Mesenchymal stem cell (in vitro differentiated cells and primary cell): ENCODE results near the gene METTL9.

Source experiments
- DNase-seq: peaks from one replicate; pipeline ENCODE4 v3.0.0-alpha.2; 2013
- H2AFZ ChIP-seq: one replicate; pipeline ENCODE4 v1.6.1; 2013; ENCODE audit warnings: low read depth, mild to moderate bottlenecking, control low read depth, inconsistent platforms, low read length, moderate library complexity
- H2AK5ac ChIP-seq: 2 replicates; pipeline ENCODE4 v1.6.1; 2013; ENCODE audit warnings: low read length, moderate library complexity, mild to moderate bottlenecking, inconsistent platforms; ENCODE audit not compliant: severe bottlenecking
- H2BK120ac ChIP-seq: one replicate; pipeline ENCODE4 v1.6.1; 2013; ENCODE audit warnings: low read depth, mild to moderate bottlenecking, inconsistent platforms, low read length, moderate library complexity
- H2BK12ac ChIP-seq, 2 experiments: one replicate each; pipeline ENCODE4 v1.6.1; 2013; ENCODE audit warnings: inconsistent platforms in 2 of 2, low read length in 2 of 2, mild to moderate bottlenecking in 2 of 2, moderate library complexity in 2 of 2, control low read depth in 1 of 2
- H2BK15ac ChIP-seq: one replicate; pipeline ENCODE4 v1.6.1; 2013; ENCODE audit warnings: mild to moderate bottlenecking, low read depth, inconsistent platforms; ENCODE audit not compliant: poor library complexity, severe bottlenecking
- H2BK5ac ChIP-seq: 2 replicates; pipeline ENCODE4 v1.6.1; 2013; ENCODE audit warnings: low read depth, mild to moderate bottlenecking, low read length, control low read depth, inconsistent platforms; ENCODE audit not compliant: poor library complexity, severe bottlenecking
- H3K14ac ChIP-seq, 2 experiments: one replicate each; pipeline ENCODE4 v1.6.1; 2013; ENCODE audit warnings: inconsistent platforms in 2 of 2, low read length in 2 of 2, control low read depth in 1 of 2, mild to moderate bottlenecking in 1 of 2, moderate library complexity in 1 of 2
- H3K18ac ChIP-seq, 2 experiments: one replicate each; pipeline ENCODE4 v1.6.1; 2013; ENCODE audit warnings: inconsistent platforms in 2 of 2, low read length in 2 of 2, control low read depth in 1 of 2, low read depth in 1 of 2, mild to moderate bottlenecking in 1 of 2
- H3K23ac ChIP-seq, 2 experiments: one replicate each; pipeline ENCODE4 v1.6.1; 2013; ENCODE audit warnings: inconsistent platforms in 2 of 2, low read length in 2 of 2, mild to moderate bottlenecking in 2 of 2, moderate library complexity in 2 of 2, control low read depth in 1 of 2
- H3K27ac ChIP-seq: 2 replicates; pipeline ENCODE4 v1.5.1; 2013; ENCODE audit warnings: mild to moderate bottlenecking, moderate library complexity, low read length, control low read depth, inconsistent platforms; ENCODE audit not compliant: poor library complexity, severe bottlenecking
- H3K27me3 ChIP-seq, 2 experiments: 2 replicates each; pipeline versions ENCODE4 v1.6.1 to v1.7.0; 2013; ENCODE audit warnings: low read length in 2 of 2, mild to moderate bottlenecking in 2 of 2, moderate library complexity in 2 of 2, control low read depth in 1 of 2, inconsistent platforms in 1 of 2; ENCODE audit not compliant: control insufficient read depth in 1 of 2, insufficient read depth in 1 of 2
- H3K36me3 ChIP-seq, 2 experiments: 2 replicates each; pipeline versions ENCODE4 v1.6.1 to v1.7.0; 2013; ENCODE audit warnings: low read length in 2 of 2, control low read depth in 1 of 2, inconsistent platforms in 1 of 2, low read depth in 1 of 2, mild to moderate bottlenecking in 1 of 2; ENCODE audit not compliant: insufficient read depth in 2 of 2, control insufficient read depth in 1 of 2
- H3K4ac ChIP-seq, 2 experiments: one replicate each; pipeline ENCODE4 v1.6.1; 2013; ENCODE audit warnings: inconsistent platforms in 2 of 2, low read length in 2 of 2, mild to moderate bottlenecking in 2 of 2, moderate library complexity in 2 of 2, control low read depth in 1 of 2, low read depth in 1 of 2
- H3K4me1 ChIP-seq: 2 replicates; pipeline ENCODE4 v1.6.1; 2013; ENCODE audit warnings: low read depth, low read length, control low read depth; ENCODE audit not compliant: control insufficient read depth, insufficient read depth
- H3K4me2 ChIP-seq: 2 replicates; pipeline ENCODE4 v1.6.1; 2013; ENCODE audit warnings: low read length, mild to moderate bottlenecking, inconsistent platforms; ENCODE audit not compliant: poor library complexity, severe bottlenecking
- H3K4me3 ChIP-seq, 2 experiments: 2 replicates each; pipeline versions ENCODE4 v1.5.1 to v1.7.0; 2013; ENCODE audit warnings: low read length in 2 of 2, mild to moderate bottlenecking in 2 of 2, control low read depth in 1 of 2, low read depth in 1 of 2; ENCODE audit not compliant: insufficient read depth in 1 of 2
- H3K79me1 ChIP-seq: replicated peaks from 2 replicates; pipeline ENCODE4 v1.6.1; 2013; ENCODE audit warnings: mild to moderate bottlenecking, control low read depth, low read length, inconsistent platforms; ENCODE audit not compliant: poor library complexity, severe bottlenecking
- H3K9ac ChIP-seq: 2 replicates; pipeline ENCODE4 v1.7.0; 2013; ENCODE audit warnings: mild to moderate bottlenecking, low read length, moderate library complexity
- H3K9me3 ChIP-seq: 2 replicates; pipeline ENCODE4 v1.7.0; 2013; ENCODE audit warnings: mild to moderate bottlenecking, low read length; ENCODE audit not compliant: control insufficient read depth
- H4K8ac ChIP-seq: one replicate; pipeline ENCODE4 v1.6.1; 2013; ENCODE audit warnings: inconsistent platforms, mild to moderate bottlenecking, low read length, moderate library complexity
- H4K91ac ChIP-seq: one replicate; pipeline ENCODE4 v1.6.1; 2013; ENCODE audit warnings: mild to moderate bottlenecking, low read length, inconsistent platforms
- WGBS: methylation state at CpG from one replicate; pipeline ENCODE4 v1.1.7; 2013; ENCODE audit warnings: mixed read lengths; 5-methylcytosine and 5-hydroxymethylcytosine counted together

Gene METTL9

GRCh38 chr16:21697032-21697431, 97.7 kb downstream of the METTL9 start:
- Histone ChIP-seq H3K27me3 (peaks cover 0 to 2% of the 10 kb centered on the region in 2 experiments), H4K91ac (no peak overlapping the region), H2BK120ac (no peak overlapping the region), H2AK5ac (no peak overlapping the region), H2BK5ac (no peak overlapping the region), H3K36me3 (no peaks in the 10 kb centered on the region), H3K14ac (no peak overlapping the region), H3K9ac (no peak overlapping the region), H2BK15ac (no peak overlapping the region), H2AFZ (no peak overlapping the region), H3K4ac (no peak overlapping the region), H2BK12ac (no peak overlapping the region), H3K23ac (no peak overlapping the region), H3K9me3 (no peaks in the 10 kb centered on the region), H3K27ac (no peak overlapping the region), H3K4me2 (no peak overlapping the region), H3K18ac (no peak overlapping the region), H3K4me3 (no peak overlapping the region), H4K8ac (no peak overlapping the region), H3K4me1 (no peaks in the 10 kb centered on the region), H3K79me1 (no peaks in the 10 kb centered on the region)
- WGBS, result 85% methylated on average over 4 of the region's 5 CpGs
- DNase-seq, result no peak

- Histone ChIP-seq H3K36me3 (no peaks in the 10 kb centered on the region), H2BK15ac (no peak overlapping the region), H3K4me3 (no peak overlapping the region), H3K9me3 (no peaks in the 10 kb centered on the region), H4K8ac (no peak overlapping the region), H2AK5ac (no peak overlapping the region), H4K91ac (no peak overlapping the region), H2BK120ac (no peak overlapping the region), H3K4me2 (no peak overlapping the region), H3K27me3 (peaks cover 0 to 2% of the 10 kb centered on the region in 2 experiments), H3K4ac (no peak overlapping the region), H3K14ac (no peak overlapping the region), H2AFZ (no peak overlapping the region), H3K27ac (no peak overlapping the region), H3K9ac (no peak overlapping the region), H2BK12ac (no peak overlapping the region), H3K4me1 (no peaks in the 10 kb centered on the region), H2BK5ac (no peak overlapping the region), H3K79me1 (no peaks in the 10 kb centered on the region), H3K18ac (no peak overlapping the region), H3K23ac (no peak overlapping the region)
- DNase-seq, result no peak
- WGBS, result 88% methylated on average over 5 of the region's 9 CpGs
These were observed 99.0 kb downstream of the METTL9 start for GRCh38 chr16:21698169-21699032.

- no peak overlapping the region for H3K23ac ChIP-seq
- H4K91ac ChIP-seq, result no peak overlapping the region
- no peak overlapping the region for H2BK15ac ChIP-seq
- no peak overlapping the region for H3K4me2 ChIP-seq
- WGBS, result 29% methylated on average over 2 of the region's 2 CpGs
- H3K4ac ChIP-seq, result no peak overlapping the region
- no peaks in the 10 kb centered on the region for H3K79me1 ChIP-seq
- H2BK120ac ChIP-seq, result no peak overlapping the region
- no peak overlapping the region for H2AK5ac ChIP-seq
- H2AFZ ChIP-seq, result no peak overlapping the region
- no peaks in the 10 kb centered on the region for H3K36me3 ChIP-seq
- no peak overlapping the region for H3K4me3 ChIP-seq
- H3K9me3 ChIP-seq, result no peaks in the 10 kb centered on the region
- no peak for DNase-seq
- H3K14ac ChIP-seq, result no peak overlapping the region
- no peak overlapping the region for H2BK12ac ChIP-seq
- no peak overlapping the region for H4K8ac ChIP-seq
- no peak overlapping the region for H2BK5ac ChIP-seq
- no peak overlapping the region for H3K27ac ChIP-seq
- H3K4me1 ChIP-seq, result no peaks in the 10 kb centered on the region
- H3K27me3 ChIP-seq, result peaks cover 5 to 9% of the 10 kb centered on the region in 2 experiments
- H3K9ac ChIP-seq, result no peak overlapping the region
- H3K18ac ChIP-seq, result no peak overlapping the region
These were observed 101.9 kb downstream of the METTL9 start for GRCh38 chr16:21701271-21701670.

- no peak overlapping the region for H3K18ac ChIP-seq
- H4K8ac ChIP-seq, result no peak overlapping the region
- H3K4me2 ChIP-seq, result no peak overlapping the region
- H3K4me1 ChIP-seq, result no peaks in the 10 kb centered on the region
- H2BK12ac ChIP-seq, result no peak overlapping the region
- no peak overlapping the region for H3K27ac ChIP-seq
- H3K4me3 ChIP-seq, result no peak overlapping the region
- H3K9me3 ChIP-seq, result no peaks in the 10 kb centered on the region
- H2AFZ ChIP-seq, result no peak overlapping the region
- H2BK120ac ChIP-seq, result no peak overlapping the region
- H3K9ac ChIP-seq, result no peak overlapping the region
- no peak overlapping the region for H2AK5ac ChIP-seq
- peaks cover 5 to 11% of the 10 kb centered on the region in 2 experiments for H3K27me3 ChIP-seq
- no peak overlapping the region for H3K4ac ChIP-seq
- no peaks in the 10 kb centered on the region for H3K36me3 ChIP-seq
- no peak overlapping the region for H3K14ac ChIP-seq
- no peaks in the 10 kb centered on the region for H3K79me1 ChIP-seq
- no peak overlapping the region for H4K91ac ChIP-seq
- DNase-seq, result no peak
- 92% methylated on average over 3 of the region's 3 CpGs for WGBS
- no peak overlapping the region for H2BK5ac ChIP-seq
- H3K23ac ChIP-seq, result no peak overlapping the region
- H2BK15ac ChIP-seq, result no peak overlapping the region
These were observed 102.9 kb downstream of the METTL9 start for GRCh38 chr16:21702276-21702675.
